ENCODE results near the gene MMADHC. TPM values are rescaled to one million over a fixed set of nuclear protein-coding genes. Genes with fewer than 3 reads are reported as not detected.

MMADHC gene
- total RNA-seq (2022; extraction: Qiagen RNA extraction; ENCODE audit: low read depth): 58.1 to 102 TPM (median 87.8 TPM) in 5 replicates

DNA sequence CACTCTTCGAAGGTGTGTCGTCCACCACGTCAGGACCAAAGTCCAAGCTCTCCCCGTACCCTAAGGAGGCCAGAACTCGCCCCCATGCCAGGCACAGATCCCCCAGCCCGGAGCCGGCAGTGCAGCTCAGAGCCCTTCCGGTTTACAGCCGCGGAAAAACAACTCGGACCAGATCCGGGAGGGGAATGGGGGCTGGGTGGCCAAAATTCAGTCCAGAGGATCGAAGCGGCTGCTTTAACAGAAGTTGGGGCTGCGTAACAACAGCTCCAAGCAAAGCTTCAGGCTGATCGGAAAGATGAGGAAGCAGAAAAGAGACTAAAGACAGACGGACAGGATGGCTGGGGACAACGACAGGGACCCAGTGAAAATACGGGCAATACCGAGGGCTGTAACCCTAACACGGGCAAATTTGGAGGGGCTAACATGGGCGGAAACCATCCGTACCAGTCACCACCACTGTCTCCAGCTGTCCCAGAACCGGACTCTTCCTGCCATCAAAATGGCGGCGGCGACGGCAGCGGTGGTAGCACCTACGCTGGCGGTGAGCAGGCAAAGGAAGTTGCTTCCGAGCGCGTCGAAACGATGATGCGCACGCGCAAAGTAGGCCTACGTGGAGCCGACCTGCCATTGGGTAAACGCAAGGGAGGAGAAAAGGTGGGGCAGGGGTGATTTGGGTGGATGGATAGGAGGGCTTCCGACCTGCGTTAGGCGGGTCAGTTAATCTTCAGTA lies at the start of gene MMADHC:
Gene MMADHC, minus strand, starts transcription at position 556 of the 730 bp plus-strand sequence. CDS start 678 bp downstream, outside the sequence.

